Tibial nerve (tissue), 4 donors: Measurements from ENCODE around the gene COL6A2.

Source experiments
- CTCF ChIP-seq, 5 experiments: fragments of 200-600 bp in 3 of 5; fragments of 450-650 bp in 2 of 5; sonication (generic) in 3 of 5; IDR thresholded peaks; one replicate each; pipeline ENCODE4 v1.5.1; 2016 to 2019; ENCODE audit warnings: antibody characterized with exemption in 5 of 5, mild to moderate bottlenecking in 3 of 5, moderate library complexity in 2 of 5
- EP300 ChIP-seq, 2 donors: sonication (generic); formaldehyde crosslinking; IDR thresholded peaks; one replicate each; pipeline ENCODE4 v1.6.1; 2017; ENCODE audit warnings: antibody characterized with exemption in 2 of 2, mild to moderate bottlenecking in 1 of 2
- POLR2A ChIP-seq, 2 donors: fragments of 450-650 bp; IDR thresholded peaks; one replicate each; pipeline ENCODE4 v1.6.1; 2017; ENCODE audit warnings: antibody characterized with exemption in 2 of 2, mild to moderate bottlenecking in 2 of 2, moderate library complexity in 2 of 2

- TF ChIP-seq CTCF (IDR thresholded peaks at IDR 0.05) (no peak), POLR2A (IDR thresholded peaks at IDR 0.05) (no peak), EP300 (IDR thresholded peaks at IDR 0.05) (no peak)
Observed at GRCh38 chr21:46168238-46168637, 70.3 kb downstream of the COL6A2 start.
